ENCODE results near the gene WDR70.
A peak's percentile ranks its signal among the peaks of the same experiment; 100 is the strongest.

The WDR70 gene

DNA sequence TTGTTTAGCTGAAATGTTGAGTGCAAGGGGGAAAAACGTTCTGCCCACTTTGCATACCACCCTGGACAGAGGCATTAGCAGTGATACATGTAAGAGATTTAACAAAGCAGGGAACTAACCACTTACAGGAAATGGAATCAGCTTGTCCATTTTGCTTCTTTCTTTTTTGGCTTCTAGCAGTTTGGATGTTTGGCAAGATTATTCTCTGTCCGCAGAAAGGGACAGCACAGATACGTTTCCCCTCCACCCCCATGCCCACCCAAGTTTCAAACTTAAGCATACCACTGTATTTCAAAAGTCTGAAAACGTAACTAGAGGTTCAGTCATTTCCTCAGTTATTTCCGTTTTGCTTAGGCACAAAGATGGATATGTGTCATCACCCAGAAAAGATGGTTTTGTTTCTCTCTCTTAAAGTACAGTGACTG is 342.3 kb downstream of the WDR70 start:
- Mint-ChIP-seq H3K27me3 (no peaks in the 10 kb centered on the region), H3K27ac (peak overlapping the region; percentile 38), H3K4me3 (no peak overlapping the region), H3K9me3 (no peaks in the 10 kb centered on the region), H3K4me1 (peaks cover 2% of the 10 kb centered on the region), H3K36me3 (peaks cover 33% of the 10 kb centered on the region)
- ATAC-seq (ENCODE audit: low read depth), result no peak
- DNase-seq (ENCODE audit: low spot score in 2 of 2), result no peak

DNA sequence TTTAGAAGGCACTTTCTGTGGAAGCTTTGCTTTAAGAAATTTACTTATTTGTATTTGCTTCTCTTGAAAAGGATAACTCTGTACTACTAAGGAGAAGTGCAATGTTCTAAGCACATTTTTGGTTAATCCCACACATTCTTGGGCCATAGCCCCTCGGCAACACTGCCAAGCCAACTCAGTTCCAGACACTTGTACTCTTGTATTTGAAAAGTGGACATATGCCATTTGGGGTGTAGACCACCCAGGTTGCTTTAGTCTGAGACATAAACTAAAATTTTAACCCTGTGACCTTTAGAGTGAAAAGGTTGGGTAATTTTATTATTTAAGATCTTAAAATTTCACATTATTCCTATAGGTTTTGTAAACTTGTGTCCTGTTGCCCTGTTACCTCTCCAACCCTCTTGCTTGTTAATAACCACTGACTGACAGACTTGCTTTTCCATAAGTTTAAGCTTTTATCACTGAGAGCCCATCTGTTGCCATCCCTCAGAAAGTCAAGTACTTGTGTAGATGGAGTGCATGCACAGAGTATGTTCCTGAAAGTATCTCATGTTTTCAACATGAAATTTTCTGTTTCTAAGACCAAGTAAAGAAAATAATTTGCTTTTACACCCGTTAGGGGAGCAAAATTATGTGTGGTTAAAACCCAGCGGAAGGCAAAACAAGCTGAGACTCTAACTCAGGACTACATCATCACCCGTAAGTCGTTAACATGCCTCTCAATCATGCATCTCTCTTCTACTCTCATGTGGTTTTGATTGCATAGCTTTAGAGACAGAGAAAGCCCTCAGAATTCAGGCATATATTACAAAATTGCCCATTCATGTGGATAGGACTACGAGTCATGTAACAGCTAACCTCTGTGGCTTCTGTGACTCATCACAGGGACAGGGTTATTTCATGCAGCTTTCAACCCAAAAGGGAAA is 343.4 kb downstream of the WDR70 start:
- peak overlapping the region; percentile 6 for H3K27ac Mint-ChIP-seq
- no peak for ATAC-seq (ENCODE audit: low read depth)
- H3K27me3 Mint-ChIP-seq, result no peaks in the 10 kb centered on the region
- H3K36me3 Mint-ChIP-seq, result peaks cover 35% of the 10 kb centered on the region
- no peak overlapping the region for H3K4me3 Mint-ChIP-seq
- H3K9me3 Mint-ChIP-seq, result no peaks in the 10 kb centered on the region
- H3K4me1 Mint-ChIP-seq, result peaks cover 2% of the 10 kb centered on the region
- no peak for DNase-seq (ENCODE audit: low spot score in 2 of 2)

DNA sequence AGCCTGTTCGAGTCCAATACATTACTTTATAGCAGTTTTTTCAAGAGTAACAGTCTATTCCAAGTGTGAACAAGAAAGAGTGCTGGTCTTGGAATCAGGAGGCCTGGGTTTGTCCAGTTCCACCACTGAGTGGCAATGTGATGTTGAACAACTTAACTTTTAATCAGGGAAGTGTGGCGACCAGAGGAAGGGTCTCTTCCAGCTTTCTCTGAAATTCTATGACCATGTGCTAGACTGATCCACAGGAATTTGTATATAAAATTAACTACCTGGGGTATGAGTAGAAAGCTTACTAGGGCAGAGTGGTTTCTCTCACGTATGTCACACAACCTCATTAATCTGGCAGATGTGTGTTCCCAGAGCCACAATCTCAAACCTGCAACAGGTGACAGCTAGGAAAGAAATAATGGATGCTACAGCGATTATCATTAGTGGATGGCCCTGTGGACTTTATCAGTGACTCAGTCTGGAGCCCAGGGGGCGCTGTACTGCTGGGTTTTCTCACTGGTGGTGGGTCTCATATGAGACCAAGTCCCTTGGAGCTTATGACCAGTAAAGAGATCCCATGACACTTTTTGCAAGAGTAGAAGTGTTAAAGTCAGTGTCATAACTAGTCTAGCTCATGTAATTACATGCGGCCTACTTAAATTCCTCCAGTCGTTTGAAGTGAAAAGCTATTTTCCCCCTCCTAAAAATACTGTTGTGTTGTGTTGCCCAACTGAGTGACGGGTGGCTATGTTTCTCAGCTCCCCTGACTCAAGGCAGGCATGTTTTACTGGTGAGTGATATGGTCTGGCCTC is 344.2 kb downstream of the WDR70 start:
- Mint-ChIP-seq H3K27ac (peak overlapping the region; percentile 6), H3K36me3 (peaks cover 36% of the 10 kb centered on the region)

DNA sequence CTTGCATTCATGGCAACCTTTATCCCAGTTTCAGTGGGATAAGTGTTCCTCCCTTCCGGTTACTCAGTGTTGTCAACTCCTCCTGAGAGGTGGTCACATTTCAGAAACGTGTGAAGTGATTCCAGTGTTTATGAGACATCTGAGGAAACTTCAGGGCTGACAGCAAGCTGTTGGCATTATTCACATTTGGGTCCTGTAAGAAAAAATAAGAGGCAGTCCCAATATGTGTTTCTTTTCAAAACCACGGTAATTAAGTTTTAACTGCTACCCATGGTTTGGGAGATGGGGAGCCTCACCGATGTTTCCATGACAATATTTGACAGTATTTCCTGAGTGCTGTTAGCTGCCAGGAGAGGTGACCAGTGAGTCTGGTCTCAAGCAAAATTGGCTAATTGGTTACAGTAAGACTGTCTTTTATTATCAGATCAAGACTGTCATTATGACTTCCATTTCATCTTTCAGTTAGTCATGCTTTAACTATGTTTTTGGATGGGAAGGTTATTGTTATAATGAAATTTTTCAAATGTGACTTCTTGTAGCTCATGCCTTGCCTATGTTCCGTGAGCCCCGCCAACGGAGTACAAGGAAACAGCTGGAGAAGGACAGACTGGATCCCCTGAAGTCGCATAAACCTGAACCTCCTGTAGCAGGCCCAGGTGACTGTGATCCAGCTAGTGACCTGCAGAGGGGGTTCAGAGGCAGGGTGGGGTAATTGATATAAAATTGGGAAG is 345.4 kb downstream of the WDR70 start:
- Mint-ChIP-seq H3K4me3 (no peak overlapping the region), H3K36me3 (peaks cover 45% of the 10 kb centered on the region), H3K4me1 (peaks cover 5% of the 10 kb centered on the region), H3K9me3 (no peaks in the 10 kb centered on the region), H3K27ac (no peak overlapping the region), H3K27me3 (no peaks in the 10 kb centered on the region)
- no peak for DNase-seq (ENCODE audit: low spot score in 2 of 2)
- ATAC-seq (ENCODE audit: low read depth), result no peak

More for the DNA sequence above, 344.2 kb downstream of the WDR70 start:
- Mint-ChIP-seq H3K4me3 (no peak overlapping the region), H3K27me3 (no peaks in the 10 kb centered on the region), H3K4me1 (peaks cover 4% of the 10 kb centered on the region), H3K9me3 (no peaks in the 10 kb centered on the region)
- DNase-seq (ENCODE audit: low spot score in 2 of 2) (no peak), ATAC-seq (ENCODE audit: low read depth) (no peak)

DNA sequence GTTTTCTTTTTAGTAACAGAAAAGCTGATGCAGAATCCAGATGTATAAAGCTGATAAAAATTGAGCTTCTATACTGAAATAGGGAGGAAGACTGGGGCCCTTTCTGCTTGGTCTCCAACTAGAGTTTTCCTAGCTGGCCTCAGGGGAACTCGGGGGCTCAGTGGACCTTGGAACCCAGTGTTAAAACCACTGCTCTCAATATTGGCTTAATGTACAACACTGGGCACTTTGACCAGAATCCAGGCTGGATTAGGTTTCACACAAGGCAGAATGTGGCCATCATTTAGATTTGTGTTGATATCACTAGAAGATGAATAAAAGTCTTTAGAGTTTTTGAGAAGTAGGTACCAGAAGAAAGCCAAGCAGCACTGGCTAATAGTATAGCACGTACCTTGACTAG is 346.1 kb downstream of the WDR70 start:
- no peak overlapping the region for H3K27ac Mint-ChIP-seq
- ATAC-seq (ENCODE audit: low read depth) (no peak), DNase-seq (ENCODE audit: low spot score in 2 of 2) (no peak)
- H3K36me3 Mint-ChIP-seq, result peaks cover 44% of the 10 kb centered on the region
- H3K4me3 Mint-ChIP-seq, result no peak overlapping the region
- no peaks in the 10 kb centered on the region for H3K27me3 Mint-ChIP-seq
- H3K9me3 Mint-ChIP-seq, result no peaks in the 10 kb centered on the region
- H3K4me1 Mint-ChIP-seq, result peaks cover 5% of the 10 kb centered on the region

DNA sequence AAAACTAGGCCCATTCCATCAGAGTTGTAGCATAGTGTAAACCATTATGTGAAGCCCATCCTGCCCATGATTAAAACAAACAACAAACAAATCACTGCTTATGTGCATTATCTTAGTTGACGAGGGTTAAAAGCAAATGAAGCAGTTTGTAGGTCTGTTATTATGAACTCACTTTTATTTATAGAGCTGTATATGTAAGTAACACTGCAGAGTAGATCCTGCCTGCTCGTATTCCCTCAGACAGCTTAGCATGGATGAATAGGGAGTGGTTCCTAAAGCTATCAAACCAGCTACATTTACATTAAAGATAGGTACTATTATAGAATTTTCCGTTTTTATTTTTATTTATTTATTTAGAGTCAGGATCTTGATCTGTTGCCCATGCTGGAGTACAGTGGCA is 348.1 kb downstream of the WDR70 start:
- no peak overlapping the region for H3K4me3 Mint-ChIP-seq
- ATAC-seq (ENCODE audit: low read depth), result no peak
- no peak for DNase-seq (ENCODE audit: low spot score in 2 of 2)
- H3K27me3 Mint-ChIP-seq, result no peaks in the 10 kb centered on the region
- no peaks in the 10 kb centered on the region for H3K9me3 Mint-ChIP-seq
- H3K27ac Mint-ChIP-seq, result no peak overlapping the region
- peaks cover 3% of the 10 kb centered on the region for H3K4me1 Mint-ChIP-seq
- H3K36me3 Mint-ChIP-seq, result peaks cover 44% of the 10 kb centered on the region

DNA sequence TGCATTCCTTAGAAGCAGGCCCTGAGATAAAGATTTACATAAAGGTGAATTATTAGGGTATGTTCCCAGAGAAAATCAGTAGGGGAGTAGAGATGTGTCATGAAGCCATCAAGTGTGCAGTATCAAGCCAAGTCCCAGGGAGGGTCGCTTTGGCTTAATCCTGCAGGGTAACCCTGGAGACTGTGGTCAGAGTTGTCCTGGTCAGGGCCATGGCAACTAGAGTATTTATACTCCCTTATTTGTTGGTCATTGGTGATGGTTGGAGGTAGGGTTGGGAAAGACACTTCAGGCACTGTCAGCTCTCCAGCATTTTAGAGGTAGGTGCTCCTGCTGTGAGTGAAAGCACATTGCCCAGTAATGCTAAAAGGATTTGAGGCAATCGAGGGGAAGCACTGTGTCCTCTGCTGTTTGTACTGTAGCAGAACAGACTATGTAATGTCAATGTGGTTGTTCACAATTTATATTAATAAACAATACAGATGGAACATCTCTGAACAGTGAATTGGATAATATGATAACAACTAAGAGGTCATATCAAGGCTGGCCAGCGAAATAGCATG is 351.9 kb downstream of the WDR70 start:
- peaks cover 40% of the 10 kb centered on the region for H3K36me3 Mint-ChIP-seq
- no peak overlapping the region for H3K4me3 Mint-ChIP-seq
- H3K9me3 Mint-ChIP-seq, result no peaks in the 10 kb centered on the region
- H3K27me3 Mint-ChIP-seq, result no peaks in the 10 kb centered on the region
- peaks cover 3% of the 10 kb centered on the region for H3K4me1 Mint-ChIP-seq
- DNase-seq (ENCODE audit: low spot score in 2 of 2) (no peak), ATAC-seq (ENCODE audit: low read depth) (no peak)
- H3K27ac Mint-ChIP-seq, result no peak overlapping the region

DNA sequence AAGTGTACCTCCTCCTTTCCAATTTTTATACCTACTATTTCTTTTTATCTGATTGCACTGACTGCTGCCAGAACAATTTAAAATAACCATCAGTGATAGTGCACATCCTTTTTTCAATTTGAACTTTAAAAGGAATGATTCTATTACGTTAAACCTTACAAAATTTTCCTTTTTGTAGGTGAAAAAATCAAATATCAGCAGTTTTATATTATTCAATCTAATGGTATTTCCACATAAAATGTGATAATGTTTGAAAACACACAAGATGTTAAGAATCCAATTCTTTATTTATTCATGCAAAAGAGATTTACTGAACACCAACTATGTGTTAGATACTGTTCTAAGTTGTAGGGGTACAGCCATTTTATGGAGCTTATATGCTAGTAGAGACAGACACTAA is 355.0 kb downstream of the WDR70 start:
- DNase-seq (ENCODE audit: low spot score in 2 of 2) (no peak), ATAC-seq (ENCODE audit: low read depth) (no peak)
- Mint-ChIP-seq H3K9me3 (no peaks in the 10 kb centered on the region), H3K36me3 (peaks cover 33% of the 10 kb centered on the region), H3K27me3 (no peaks in the 10 kb centered on the region), H3K4me1 (peaks cover 2% of the 10 kb centered on the region), H3K27ac (no peak overlapping the region), H3K4me3 (no peak overlapping the region)

DNA sequence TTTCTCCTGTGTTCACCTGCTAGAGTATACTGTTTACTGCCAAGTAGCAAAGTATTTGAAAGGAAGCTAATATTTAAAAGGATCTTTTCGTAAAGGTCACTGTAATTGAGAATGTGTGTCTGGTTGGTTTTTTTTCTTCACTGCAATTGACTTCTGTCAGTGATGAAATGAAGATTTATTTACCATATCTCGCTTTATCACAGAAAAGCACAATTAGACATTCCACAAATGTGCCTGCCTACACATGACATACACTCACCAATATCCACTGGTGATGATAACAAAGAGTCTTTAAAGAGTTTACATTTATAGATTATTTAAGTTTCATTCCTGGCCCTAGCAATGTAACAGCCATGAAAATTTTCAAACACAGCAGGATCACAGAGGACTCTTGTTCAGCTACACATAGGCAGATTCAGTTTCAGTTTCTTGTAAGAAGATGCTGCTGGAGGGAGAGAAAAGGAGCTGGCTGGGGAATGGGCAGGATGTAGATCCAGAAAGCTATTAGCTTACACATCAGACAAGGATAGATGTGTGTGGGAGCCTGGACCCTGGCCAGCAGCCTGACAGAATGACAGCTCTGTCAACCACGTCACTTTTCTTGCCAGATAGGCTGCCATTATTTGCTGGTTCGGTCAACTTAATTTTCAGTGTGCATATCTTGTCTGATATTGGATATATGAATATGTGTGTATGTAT is 356.7 kb downstream of the WDR70 start:
- Mint-ChIP-seq H3K36me3 (peaks cover 31% of the 10 kb centered on the region), H3K4me1 (peaks cover 2% of the 10 kb centered on the region), H3K9me3 (no peaks in the 10 kb centered on the region), H3K27ac (no peak overlapping the region), H3K4me3 (no peak overlapping the region), H3K27me3 (no peaks in the 10 kb centered on the region)
- DNase-seq (ENCODE audit: low spot score in 2 of 2) (no peak), ATAC-seq (ENCODE audit: low read depth) (no peak)

DNA sequence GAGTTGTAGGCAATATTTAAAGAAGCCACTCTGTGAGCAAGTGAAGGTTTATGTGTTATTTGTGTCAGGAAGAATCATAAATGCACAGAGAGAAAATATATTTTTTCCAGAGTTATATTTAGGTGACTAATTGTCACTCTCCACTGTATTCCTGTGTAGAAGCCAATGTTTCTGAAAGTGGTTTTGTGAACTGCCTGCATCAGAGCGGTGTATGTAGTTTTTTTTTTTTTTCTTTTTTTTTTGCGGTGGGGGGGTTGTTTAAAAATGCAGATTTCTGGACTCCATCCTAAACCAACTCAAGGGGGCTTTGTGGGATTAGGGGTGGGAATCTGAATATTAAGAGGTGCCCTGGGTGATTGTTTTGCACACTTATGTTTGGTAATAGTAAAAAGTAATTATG is 357.3 kb downstream of the WDR70 start:
- Mint-ChIP-seq H3K36me3 (peaks cover 31% of the 10 kb centered on the region), H3K27me3 (no peaks in the 10 kb centered on the region), H3K27ac (no peak overlapping the region), H3K4me3 (no peak overlapping the region), H3K9me3 (no peaks in the 10 kb centered on the region), H3K4me1 (peaks cover 2% of the 10 kb centered on the region)
- DNase-seq (ENCODE audit: low spot score in 2 of 2) (no peak), ATAC-seq (ENCODE audit: low read depth) (no peak)

DNA sequence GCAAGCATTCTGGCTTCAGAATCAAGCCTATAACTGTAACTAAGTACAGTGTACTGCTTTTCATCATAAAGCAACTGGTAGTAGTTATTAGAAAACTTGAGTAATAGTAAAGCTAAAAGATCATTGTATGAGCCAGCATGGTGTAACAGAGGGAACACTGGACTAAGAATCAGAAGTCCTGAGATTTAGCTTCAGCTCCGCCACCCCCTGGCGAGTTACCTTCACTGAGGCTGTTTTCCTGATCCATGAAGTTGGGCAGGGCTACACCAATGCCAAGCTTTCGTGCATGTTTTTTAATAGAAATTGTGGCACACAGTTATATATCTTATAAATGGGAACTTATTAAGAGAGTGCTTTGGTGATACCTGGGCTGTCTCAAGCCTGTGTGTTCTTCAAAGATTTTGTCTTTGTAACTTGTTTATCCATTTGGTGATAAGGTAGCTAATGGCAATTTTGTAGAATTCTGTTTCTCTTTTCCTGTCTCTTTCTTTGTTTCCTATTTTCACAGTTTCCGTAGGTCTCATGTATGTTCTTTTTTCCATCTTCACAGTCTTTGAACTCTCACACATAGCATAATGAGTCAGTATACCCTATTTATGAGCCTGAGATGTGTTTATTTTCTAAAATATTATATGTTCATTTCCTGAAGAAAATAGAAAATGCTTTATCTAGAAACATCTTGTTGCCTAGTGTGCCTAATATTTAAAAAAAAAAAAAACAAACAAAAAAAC is 358.4 kb downstream of the WDR70 start:
- ATAC-seq (ENCODE audit: low read depth), result no peak
- Mint-ChIP-seq H3K4me3 (no peak overlapping the region), H3K4me1 (peaks cover 2% of the 10 kb centered on the region), H3K27ac (no peak overlapping the region), H3K36me3 (peaks cover 37% of the 10 kb centered on the region), H3K27me3 (no peaks in the 10 kb centered on the region), H3K9me3 (peaks cover 2% of the 10 kb centered on the region)
- no peak for DNase-seq (ENCODE audit: low spot score in 2 of 2)

DNA sequence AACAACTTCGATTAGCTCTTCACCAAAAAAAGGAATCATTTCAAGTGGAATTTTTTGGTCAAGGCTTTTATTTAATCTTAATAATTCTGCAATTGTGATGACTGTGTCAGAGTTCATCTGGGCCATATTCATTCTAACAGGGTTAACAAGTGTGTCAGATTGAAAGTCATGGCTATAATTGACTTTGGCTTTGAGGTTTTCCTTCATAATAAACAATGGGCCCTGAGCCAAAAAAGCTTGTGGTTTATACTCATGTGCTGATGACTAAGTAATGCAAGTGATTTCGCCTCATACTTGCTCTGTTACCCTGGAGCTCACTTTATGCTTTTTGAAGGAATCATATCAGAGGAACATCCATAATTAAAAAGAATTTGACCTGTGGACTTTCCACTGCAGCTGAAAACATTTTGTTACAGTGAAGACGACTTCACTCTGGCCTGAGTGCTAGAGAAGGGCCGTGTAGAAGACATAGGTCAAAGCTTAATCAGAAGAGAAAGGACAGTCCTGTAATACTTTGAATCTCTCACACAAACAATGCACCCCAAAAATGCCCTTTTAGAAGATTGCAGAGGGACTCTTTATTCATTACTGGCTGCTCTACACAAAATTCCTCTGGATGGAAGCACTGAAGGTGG is 359.1 kb downstream of the WDR70 start:
- H3K4me3 Mint-ChIP-seq, result no peak overlapping the region
- peaks cover 39% of the 10 kb centered on the region for H3K36me3 Mint-ChIP-seq
- no peak overlapping the region for H3K27ac Mint-ChIP-seq
- H3K4me1 Mint-ChIP-seq, result peaks cover 2% of the 10 kb centered on the region
- DNase-seq (ENCODE audit: low spot score in 2 of 2) (no peak), ATAC-seq (ENCODE audit: low read depth) (no peak)
- H3K27me3 Mint-ChIP-seq, result no peaks in the 10 kb centered on the region
- H3K9me3 Mint-ChIP-seq, result peaks cover 2% of the 10 kb centered on the region

All from memory B cell (primary cell).